Suprapubic skin (tissue), 4 donors: ENCODE results near the gene CMPK2. TPM values are rescaled to one million over a fixed set of nuclear protein-coding genes. Genes with fewer than 3 reads are reported as not detected.

Source experiments
- DNase-seq, 2 donors: peaks; one replicate each; pipeline ENCODE4 v3.0.0-alpha.2; 2019; ENCODE audit warnings: low spot score in 2 of 2
- H3K27ac ChIP-seq: fragments of 200-600 bp; sonication (generic); one replicate; pipeline ENCODE4 v1.5.1; 2019
- H3K27me3 ChIP-seq: fragments of 200-600 bp; sonication (generic); one replicate; pipeline ENCODE4 v1.5.1; 2019
- H3K36me3 ChIP-seq: fragments of 200-600 bp; sonication (generic); one replicate; pipeline ENCODE4 v1.5.1; 2019
- H3K4me1 ChIP-seq: fragments of 200-600 bp; sonication (generic); one replicate; pipeline ENCODE4 v1.5.1; 2019
- H3K4me3 ChIP-seq: fragments of 200-600 bp; sonication (generic); one replicate; pipeline ENCODE4 v1.5.1; 2019; ENCODE audit warnings: mild to moderate bottlenecking
- H3K9me3 ChIP-seq: fragments of 200-600 bp; sonication (generic); one replicate; pipeline ENCODE4 v1.5.1; 2019
- CTCF ChIP-seq, 2 donors: fragments of 200-600 bp in 1 of 2; fragments of 450-650 bp in 1 of 2; sonication (generic) in 1 of 2; IDR thresholded peaks; one replicate each; pipeline ENCODE4 v1.5.1; 2016 to 2019; ENCODE audit warnings: antibody characterized with exemption in 2 of 2, mild to moderate bottlenecking in 1 of 2, moderate library complexity in 1 of 2
- EP300 ChIP-seq: sonication (generic); formaldehyde crosslinking; IDR thresholded peaks from one replicate; pipeline ENCODE4 v1.6.1; 2017; ENCODE audit warnings: antibody characterized with exemption
- POLR2A ChIP-seq, 2 donors: fragments of 450-650 bp; IDR thresholded peaks; one replicate each; pipeline ENCODE4 v1.6.1; 2017; ENCODE audit warnings: antibody characterized with exemption in 2 of 2, mild to moderate bottlenecking in 2 of 2, moderate library complexity in 2 of 2
- POLR2AphosphoS5 ChIP-seq, 3 donors: sonication (generic); formaldehyde crosslinking; IDR thresholded peaks; one replicate each; pipeline ENCODE4 v1.6.1; 2017; ENCODE audit warnings: antibody characterized with exemption in 3 of 3
- WGBS: methylation state at CpG from one replicate; pipeline ENCODE4 v1.1.5; 2018; 5-methylcytosine and 5-hydroxymethylcytosine counted together
- total RNA-seq, 4 donors: library from RNA; depleted of rRNA; stranded (reverse); fragments of >200 nt; gene quantifications; one replicate each; pipeline ENCODE4 v1.1.0, GENCODE V29; 2016

Gene CMPK2
- total RNA-seq, 4 donors from 2014 or later = 0.83 to 3.1 (median 1.3) TPM

GRCh38 chr2:6812857-6813530 lies 52.7 kb downstream of the CMPK2 start:
- TF ChIP-seq EP300 (no peak), POLR2AphosphoS5 (IDR thresholded peaks at IDR 0.05) (no peak), POLR2A (IDR thresholded peaks at IDR 0.05) (no peak), CTCF (IDR thresholded peaks at IDR 0.05) (no peak)
- no peak for DNase-seq
- Histone ChIP-seq H3K27me3 (peaks cover 12% of the 10 kb centered on the region), H3K4me3 (no peak overlapping the region), H3K4me1 (no peaks in the 10 kb centered on the region), H3K27ac (no peak overlapping the region), H3K36me3 (no peaks in the 10 kb centered on the region), H3K9me3 (no peaks in the 10 kb centered on the region)
- 67% methylated on average over 12 of the region's 12 CpGs for WGBS

DNA sequence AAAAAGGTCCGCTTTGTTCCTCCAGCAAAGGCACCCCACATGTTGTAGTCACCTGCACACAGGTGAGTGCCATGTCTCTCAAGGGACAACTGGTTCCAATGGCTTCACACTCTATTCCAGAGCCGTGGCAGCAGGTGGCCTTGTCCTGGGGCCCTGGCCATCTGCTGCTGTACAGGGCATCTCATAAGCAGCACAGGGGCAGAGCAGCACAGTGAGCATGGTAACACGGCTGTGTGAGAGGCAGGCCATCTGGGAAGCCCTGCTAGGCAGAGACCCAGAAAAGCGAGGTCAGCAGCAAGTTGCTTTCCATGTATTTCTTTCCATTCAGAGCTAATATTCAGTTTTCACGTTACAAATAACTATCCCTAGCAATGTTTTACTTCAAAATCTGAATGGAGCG lies 54.7 kb downstream of the CMPK2 start:
- Histone ChIP-seq H3K4me3 (no peak overlapping the region), H3K27ac (no peak overlapping the region), H3K36me3 (no peaks in the 10 kb centered on the region), H3K27me3 (peaks cover 12% of the 10 kb centered on the region), H3K4me1 (no peaks in the 10 kb centered on the region), H3K9me3 (no peaks in the 10 kb centered on the region)
- no peak for DNase-seq
- no peak for TF ChIP-seq POLR2AphosphoS5 (IDR thresholded peaks at IDR 0.05)
- no peak for TF ChIP-seq EP300
- TF ChIP-seq CTCF (IDR thresholded peaks at IDR 0.05) = no peak
- WGBS = 82% methylated on average over 6 of the region's 6 CpGs

- H3K4me3 ChIP-seq = no peak overlapping the region
- no peak overlapping the region for H3K27ac ChIP-seq
- no peaks in the 10 kb centered on the region for H3K36me3 ChIP-seq
- whole genome bisulfite sequencing = 79% methylated on average over 1 of the region's 1 CpG
- H3K27me3 ChIP-seq = peaks cover 12% of the 10 kb centered on the region
- TF ChIP-seq POLR2A (IDR thresholded peaks at IDR 0.05) = no peak
- TF ChIP-seq POLR2AphosphoS5 (IDR thresholded peaks at IDR 0.05) = no peak
- no peak for DNase-seq
- H3K4me1 ChIP-seq = no peaks in the 10 kb centered on the region
- H3K9me3 ChIP-seq = no peaks in the 10 kb centered on the region
Observed at GRCh38 chr2:6808426-6808825, 57.3 kb downstream of the CMPK2 start.

- H3K36me3 ChIP-seq = no peaks in the 10 kb centered on the region
- no peak overlapping the region for H3K27ac ChIP-seq
- peaks cover 12% of the 10 kb centered on the region for H3K27me3 ChIP-seq
- H3K4me1 ChIP-seq = no peaks in the 10 kb centered on the region
- H3K9me3 ChIP-seq = no peaks in the 10 kb centered on the region
- 67% methylated on average over 6 of the region's 6 CpGs for WGBS
- DNase-seq = no peak
- H3K4me3 ChIP-seq = no peak overlapping the region
- no peak for TF ChIP-seq EP300
- no peak for TF ChIP-seq POLR2A (IDR thresholded peaks at IDR 0.05)
Observed at GRCh38 chr2:6806604-6807003, 59.1 kb downstream of the CMPK2 start.

GRCh38 chr2:6800553-6800952 lies 65.2 kb downstream of the CMPK2 start:
- no peak overlapping the region for H3K4me3 ChIP-seq
- 67% methylated on average over 5 of the region's 5 CpGs for WGBS
- no peaks in the 10 kb centered on the region for H3K36me3 ChIP-seq
- no peak for TF ChIP-seq EP300
- TF ChIP-seq CTCF (IDR thresholded peaks at IDR 0.05) = no peak
- no peak for TF ChIP-seq POLR2AphosphoS5 (IDR thresholded peaks at IDR 0.05)
- TF ChIP-seq POLR2A (IDR thresholded peaks at IDR 0.05) = no peak
- no peaks in the 10 kb centered on the region for H3K4me1 ChIP-seq
- no peaks in the 10 kb centered on the region for H3K9me3 ChIP-seq
- H3K27ac ChIP-seq = no peak overlapping the region
- DNase-seq = no peak
- peaks cover 4% of the 10 kb centered on the region for H3K27me3 ChIP-seq

Other genes starting within 250 kb of the CMPK2 start
- 1 to 10 TPM in 1 of 4 donors, under 1 TPM in 1, not detected in 2; 0.24 to 1.5 TPM for gene RSAD2, start 11.9 kb upstream of the CMPK2 start, total RNA-seq
- 10 to 100 TPM in 3 of 4 donors, 1 to 10 TPM in 1; 8.0 to 25.4 (median 15.8) TPM for gene RNF144A, start 51.5 kb upstream of the CMPK2 start, total RNA-seq